Peyer's patch (tissue), 4 donors: ENCODE measurements around the gene CARHSP1. TPM values are rescaled to one million over a fixed set of nuclear protein-coding genes. Genes with fewer than 3 reads are reported as not detected.

Experiments
- DNase-seq, 3 donors: peaks; one replicate each; pipeline ENCODE4 v3.0.0-alpha.2; 2017 to 2019
- H3K27ac ChIP-seq, 4 donors: fragments of 200-600 bp; sonication (generic); one replicate each; pipeline ENCODE4 v1.5.1; 2016 to 2019
- H3K27me3 ChIP-seq, 2 donors: fragments of 200-600 bp; sonication (generic); one replicate each; pipeline ENCODE4 v1.5.1; 2019
- H3K36me3 ChIP-seq, 3 donors: fragments of 200-600 bp; sonication (generic); one replicate each; pipeline ENCODE4 v1.5.1; 2016 to 2019
- H3K4me1 ChIP-seq, 4 donors: fragments of 200-600 bp; sonication (generic); one replicate each; pipeline ENCODE4 v1.5.1; 2016 to 2019
- H3K4me3 ChIP-seq, 4 donors: fragments of 200-600 bp; sonication (generic); 1 replicate in 3 of 4; 2 replicates in 1 of 4; pipeline ENCODE4 v1.5.1; 2016 to 2019; ENCODE audit warnings: mild to moderate bottlenecking in 1 of 4
- H3K9me3 ChIP-seq, 4 donors: fragments of 200-600 bp; sonication (generic); one replicate each; pipeline ENCODE4 v1.5.1; 2016 to 2019; ENCODE audit warnings: mild to moderate bottlenecking in 1 of 4
- CTCF ChIP-seq, 6 experiments: fragments of 450-650 bp in 4 of 6; fragments of 200-600 bp in 2 of 6; sonication (generic) in 1 of 6; IDR thresholded peaks; one replicate each; pipeline ENCODE4 v1.5.1; 2017 to 2019; ENCODE audit warnings: antibody characterized with exemption in 6 of 6, mild to moderate bottlenecking in 3 of 6, moderate library complexity in 1 of 6
- POLR2A ChIP-seq, 2 donors: fragments of 450-650 bp; IDR thresholded peaks; one replicate each; pipeline ENCODE4 v1.5.1; 2017; ENCODE audit warnings: antibody characterized with exemption in 2 of 2, mild to moderate bottlenecking in 2 of 2, moderate library complexity in 2 of 2
- total RNA-seq, 4 donors: library from RNA; depleted of rRNA; stranded (reverse); fragments of >200 nt; gene quantifications; one replicate each; pipeline ENCODE4 v1.1.0, GENCODE V29; 2016

CARHSP1 gene
- total RNA-seq, 4 donors from 2014 or later, result 35.4 to 102 (median 52.4) TPM

- H3K27me3 ChIP-seq, result no peaks in the 10 kb centered on the region
- H3K27ac ChIP-seq, result peak overlapping the region in 3 of 4 donors; percentile 1 to 54 (median 36)
- H3K4me3 ChIP-seq, result no peak overlapping the region
Observed at GRCh38 chr16:8858994-8859912, 9.6 kb downstream of the CARHSP1 start.

GRCh38 chr16:8855972-8856371, 12.8 kb downstream of the CARHSP1 start:
- H3K36me3 ChIP-seq, result peaks cover 0 to 52% (median 0%) of the 10 kb centered on the region in 3 donors
- no peaks in the 10 kb centered on the region for H3K27me3 ChIP-seq
- peak in 1 of 3 donors; percentile 30 for DNase-seq
- H3K27ac ChIP-seq, result no peak overlapping the region
- TF ChIP-seq CTCF (IDR thresholded peaks at IDR 0.05), result no peak
- H3K4me1 ChIP-seq, result no peaks in the 10 kb centered on the region
- H3K4me3 ChIP-seq, result no peak overlapping the region
- H3K9me3 ChIP-seq, result no peaks in the 10 kb centered on the region

More at GRCh38 chr16:8858994-8859912, 9.6 kb downstream of the CARHSP1 start:
- DNase-seq, result no peak
- Histone ChIP-seq H3K36me3 (peaks cover 0 to 42% (median 0%) of the 10 kb centered on the region in 3 donors), H3K9me3 (no peaks in the 10 kb centered on the region), H3K4me1 (peaks cover 0 to 27% (median 1%) of the 10 kb centered on the region in 4 donors)
- TF ChIP-seq CTCF (IDR thresholded peaks at IDR 0.05) (no peak), POLR2A (IDR thresholded peaks at IDR 0.05) (no peak)

GRCh38 chr16:8855051-8855786, 13.6 kb downstream of the CARHSP1 start:
- Histone ChIP-seq H3K27me3 (no peaks in the 10 kb centered on the region), H3K4me1 (peaks cover 0 to 2% (median under 1%) of the 10 kb centered on the region in 4 donors), H3K4me3 (no peak overlapping the region), H3K27ac (no peak overlapping the region), H3K9me3 (no peaks in the 10 kb centered on the region), H3K36me3 (peaks cover 0 to 57% (median 0%) of the 10 kb centered on the region in 3 donors)
- peak in 1 of 3 donors; percentile 43 for DNase-seq
- TF ChIP-seq CTCF (IDR thresholded peaks at IDR 0.05), result peak in 2 of 6 experiments; percentile 12 to 24
- no peak for TF ChIP-seq POLR2A (IDR thresholded peaks at IDR 0.05)

GRCh38 chr16:8854298-8854948, 14.4 kb downstream of the CARHSP1 start:
- peak in 1 of 3 donors; percentile 34 for DNase-seq
- Histone ChIP-seq H3K27me3 (no peaks in the 10 kb centered on the region), H3K4me1 (peaks cover 0 to 4% (median 2%) of the 10 kb centered on the region in 4 donors), H3K4me3 (no peak overlapping the region), H3K9me3 (no peaks in the 10 kb centered on the region), H3K36me3 (peaks cover 0 to 65% (median 0%) of the 10 kb centered on the region in 3 donors), H3K27ac (no peak overlapping the region)
- no peak for TF ChIP-seq POLR2A (IDR thresholded peaks at IDR 0.05)
- TF ChIP-seq CTCF (IDR thresholded peaks at IDR 0.05), result no peak

GRCh38 chr16:8853611-8854010, 15.2 kb downstream of the CARHSP1 start:
- H3K27ac ChIP-seq, result no peak overlapping the region
- DNase-seq, result peak in 1 of 3 donors; percentile 12
- TF ChIP-seq CTCF (IDR thresholded peaks at IDR 0.05), result no peak
- no peak for TF ChIP-seq POLR2A (IDR thresholded peaks at IDR 0.05)
- no peaks in the 10 kb centered on the region for H3K27me3 ChIP-seq
- peaks cover 0 to 3% (median 0%) of the 10 kb centered on the region in 4 donors for H3K9me3 ChIP-seq
- H3K36me3 ChIP-seq, result peaks cover 0 to 65% (median 0%) of the 10 kb centered on the region in 3 donors
- H3K4me1 ChIP-seq, result peaks cover 0 to 4% (median 2%) of the 10 kb centered on the region in 4 donors
- no peak overlapping the region for H3K4me3 ChIP-seq
